ENCODE data around the gene GAS1. TPM values are rescaled to one million over a fixed set of nuclear protein-coding genes. Genes with fewer than 3 reads are reported as not detected.

Gene GAS1
- total RNA-seq, 1 experiment from 2014 or later: 0.13 TPM

GRCh38 chr9:86987900-86988299 lies 40.6 kb upstream of the GAS1 start:
- BruUV-seq (replicated peaks): no TSS peak
- H3K4me3 ChIP-seq (ENCODE audit: low read depth in 2 of 2, low read length in 2 of 2): no peak overlapping the region
- TF ChIP-seq CTCF (IDR thresholded peaks at IDR 0.05) (no peak), REST (IDR thresholded peaks at IDR 0.05; ENCODE audit: insufficient read depth in 1 of 2, low read depth in 2 of 2, low read length in 1 of 2) (no peak)
- ChIA-PET CTCF (no interaction called here), POLR2A (no interaction called here)
- in situ Hi-C loops (cut with HindIII; ENCODE audit: low pct_unique_long_range_greater_than_20kb, low sequenced_read_pairs) (no loop called here), intact Hi-C loops (cut with micrococcal nuclease; ENCODE audit: unreplicated experiment) (no loop called here)
- ATAC-seq (no peak), DNase-seq (ENCODE audit: low read depth, low spot score) (no peak)
- no peaks in the 10 kb centered on the region for H3K27me3 ChIP-seq (ENCODE audit: control insufficient read depth, insufficient read depth, low read length)
- no peaks in the 10 kb centered on the region for H3K9me3 ChIP-seq (ENCODE audit: control insufficient read depth, insufficient read depth, low read depth, low read length)
- H3K4me1 ChIP-seq (ENCODE audit: control insufficient read depth, insufficient read depth, low read length): no peaks in the 10 kb centered on the region
- no peak overlapping the region for H3K27ac ChIP-seq (ENCODE audit: low read length)
- H3K36me3 ChIP-seq (ENCODE audit: control insufficient read depth, insufficient read depth, low read length): no peaks in the 10 kb centered on the region

GRCh38 chr9:86985132-86985647 lies 37.9 kb upstream of the GAS1 start:
- Histone ChIP-seq H3K27me3 (ENCODE audit: control insufficient read depth, insufficient read depth, low read length) (no peaks in the 10 kb centered on the region), H3K36me3 (ENCODE audit: control insufficient read depth, insufficient read depth, low read length) (no peaks in the 10 kb centered on the region), H3K4me1 (ENCODE audit: control insufficient read depth, insufficient read depth, low read length) (no peaks in the 10 kb centered on the region), H3K4me3 (ENCODE audit: low read depth in 2 of 2, low read length in 2 of 2) (no peak overlapping the region), H3K9me3 (ENCODE audit: control insufficient read depth, insufficient read depth, low read depth, low read length) (no peaks in the 10 kb centered on the region), H3K27ac (ENCODE audit: low read length) (no peak overlapping the region)
- intact Hi-C loops (cut with micrococcal nuclease; ENCODE audit: unreplicated experiment) (no loop called here), in situ Hi-C loops (cut with HindIII; ENCODE audit: low pct_unique_long_range_greater_than_20kb, low sequenced_read_pairs) (no loop called here)
- no TSS peak for BruUV-seq (replicated peaks)
- ChIA-PET POLR2A (no interaction called here), CTCF (no interaction called here)
- TF ChIP-seq REST (IDR thresholded peaks at IDR 0.05; ENCODE audit: insufficient read depth in 1 of 2, low read depth in 2 of 2, low read length in 1 of 2) (no peak), CTCF (IDR thresholded peaks at IDR 0.05) (no peak), TCF7L2 (IDR thresholded peaks at IDR 0.05; ENCODE audit: low read depth, low read length) (no peak), SIN3A (IDR thresholded peaks at IDR 0.05; ENCODE audit: borderline replicate concordance, insufficient read depth, low read depth, low read length) (no peak), POLR2AphosphoS5 (IDR thresholded peaks at IDR 0.05; ENCODE audit: low read depth, low read length) (no peak)
- ATAC-seq: no peak
- no peak for DNase-seq (ENCODE audit: low read depth, low spot score)
